Measurements from ENCODE around the gene SRGAP2C.
A peak's percentile ranks its signal among the peaks of the same experiment; 100 is the strongest.
"Not testable (repeated sequence)": the region's sequence is repeated elsewhere in the genome, so short reads cannot be mapped to it uniquely, and the experiment has no call there.

Gene SRGAP2C

DNA sequence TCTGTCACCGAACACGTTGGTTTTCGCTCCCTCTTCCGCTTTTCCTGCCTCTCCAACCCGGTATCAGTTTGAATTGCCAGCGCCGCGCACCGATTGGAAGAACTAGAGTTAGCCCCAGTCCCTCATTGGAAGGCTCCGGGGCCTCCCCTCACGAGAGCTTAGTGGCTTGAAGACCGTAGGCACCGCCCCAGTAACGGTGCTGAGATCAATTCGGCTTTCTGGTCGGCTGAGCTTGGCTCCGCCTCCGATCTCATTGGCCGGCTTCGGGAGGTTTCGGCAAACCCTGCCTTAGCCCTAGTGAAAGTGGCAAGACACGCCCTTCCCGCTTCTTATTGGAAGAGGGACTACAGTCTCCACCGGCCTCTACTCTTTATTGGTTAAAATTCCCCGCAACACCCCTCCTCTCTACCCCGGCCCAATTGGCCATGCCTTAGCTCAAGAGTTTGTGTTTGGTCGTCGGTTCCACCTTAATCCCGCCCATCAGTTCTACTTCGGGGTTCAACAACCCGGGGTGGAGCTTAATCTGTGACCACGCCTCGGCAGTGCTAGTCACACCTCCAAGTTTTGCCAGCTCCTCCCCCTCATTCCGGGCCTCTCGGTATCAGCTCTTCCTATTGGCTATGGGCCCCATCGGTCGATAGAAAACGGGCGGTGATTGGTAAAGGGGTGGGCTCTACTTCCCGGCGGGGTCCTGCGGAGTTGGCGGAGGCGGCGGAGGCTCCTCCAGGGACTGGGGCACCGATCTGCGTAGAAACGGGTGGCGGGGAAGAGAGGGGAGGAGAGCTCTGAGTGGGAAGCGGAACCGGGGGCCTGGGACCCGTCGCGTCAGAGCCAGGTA lies at the start of gene SRGAP2C, which contains the start of gene FAM72B:
Gene SRGAP2C (plus strand): TSS at position 686 of the 838 bp plus-strand sequence. CDS start 2,472 bp downstream, outside the sequence.
Gene FAM72B (minus strand): TSS at position 51 of the 838 bp plus-strand sequence. CDS start 851 bp downstream, outside the sequence.
- H3K27ac Mint-ChIP-seq, result peak within 1 kb of the TSS; percentile 95
- not testable (repeated sequence) for H3K4me1 Mint-ChIP-seq, H3K27me3 Mint-ChIP-seq, H3K36me3 Mint-ChIP-seq, H3K9me3 Mint-ChIP-seq
- H3K4me3 Mint-ChIP-seq, result peak within 1 kb of the TSS; percentile 92 to 93
- peak; percentile 96 for DNase-seq
- ATAC-seq (replicated peaks), result peak; percentile 85 to 86

DNA sequence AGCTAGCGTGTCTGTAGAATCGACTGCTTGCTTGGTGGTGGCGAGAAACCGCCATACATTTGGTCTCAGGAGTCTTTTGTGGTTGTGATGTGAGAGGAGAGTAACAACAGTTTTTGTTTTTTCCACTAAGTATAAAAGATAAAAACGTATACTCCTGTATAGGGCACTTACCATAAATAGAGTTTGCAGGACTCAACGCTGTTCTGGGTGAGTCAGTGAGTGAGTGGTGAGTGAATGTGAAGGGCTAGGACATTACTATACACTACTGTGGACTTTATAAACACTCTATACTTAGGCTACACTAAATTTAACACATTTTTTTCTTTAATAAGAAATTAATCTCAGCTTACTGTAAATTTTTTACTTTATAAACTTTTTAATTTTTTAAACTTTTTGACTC lies 44.4 kb upstream of the SRGAP2C start:
- not testable (repeated sequence) for DNase-seq; ATAC-seq (replicated peaks); H3K36me3 Mint-ChIP-seq; H3K27ac Mint-ChIP-seq; H3K4me3 Mint-ChIP-seq; H3K9me3 Mint-ChIP-seq; H3K27me3 Mint-ChIP-seq; H3K4me1 Mint-ChIP-seq

DNA sequence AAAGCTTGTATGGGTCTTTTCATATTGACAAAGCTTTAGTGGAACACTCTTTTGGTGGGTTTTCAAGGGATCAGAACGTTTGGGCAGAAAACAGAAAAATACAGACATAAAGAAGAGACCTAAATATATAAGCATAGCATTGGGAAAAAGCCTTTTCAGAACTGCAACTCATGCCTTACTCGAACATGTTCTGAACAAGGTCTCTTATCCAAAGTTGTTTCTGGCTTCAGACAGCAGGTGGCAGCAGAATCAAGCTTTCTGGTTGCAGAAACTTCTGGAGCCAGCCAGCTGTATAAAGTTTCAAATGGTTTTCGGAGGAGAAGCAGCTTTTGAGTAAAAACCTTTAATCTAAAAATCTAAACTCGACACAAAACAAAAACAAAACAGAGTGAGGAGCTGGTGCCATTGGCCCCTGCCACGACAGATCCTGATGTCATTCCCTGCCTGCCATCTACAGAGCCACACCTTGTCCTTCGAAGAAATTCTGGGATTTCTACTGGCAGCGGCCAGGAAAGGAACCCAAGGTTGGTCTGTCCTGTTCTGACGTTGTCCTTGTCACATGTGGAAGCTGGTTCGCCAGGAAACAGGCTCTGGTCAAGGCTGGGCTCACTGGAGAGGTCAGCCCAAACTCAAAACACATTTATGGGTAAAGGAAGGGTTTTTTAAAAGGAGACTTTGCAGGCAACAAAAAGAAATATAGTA lies 36.1 kb upstream of the SRGAP2C start:
- not testable (repeated sequence) for H3K27me3 Mint-ChIP-seq, H3K27ac Mint-ChIP-seq, DNase-seq, H3K9me3 Mint-ChIP-seq, H3K4me3 Mint-ChIP-seq, H3K4me1 Mint-ChIP-seq, H3K36me3 Mint-ChIP-seq
- peak; percentile 69 to 75 for ATAC-seq (replicated peaks)

DNA sequence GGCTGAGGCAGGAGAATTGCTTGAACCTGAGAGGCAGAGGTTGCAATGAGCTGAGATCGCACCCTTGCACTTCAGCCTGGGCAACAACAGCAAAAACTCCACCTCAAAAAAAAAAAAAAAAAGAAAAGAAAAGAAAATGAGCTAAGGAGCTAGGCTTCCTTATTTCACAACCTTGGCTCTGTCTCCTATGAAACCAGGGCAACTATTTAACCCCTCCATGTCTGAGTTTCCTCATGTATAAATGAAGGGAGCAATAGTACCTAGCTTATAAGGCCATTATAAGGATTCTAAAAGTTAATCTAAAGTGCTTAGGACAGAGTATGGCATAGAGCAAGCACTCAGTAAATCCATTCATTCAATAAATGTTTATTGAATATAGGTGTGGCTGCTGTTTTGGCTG lies 33.5 kb upstream of the SRGAP2C start:
- not testable (repeated sequence) for H3K36me3 Mint-ChIP-seq; DNase-seq; H3K4me3 Mint-ChIP-seq; H3K4me1 Mint-ChIP-seq; H3K27me3 Mint-ChIP-seq; H3K27ac Mint-ChIP-seq; H3K9me3 Mint-ChIP-seq; ATAC-seq (replicated peaks)

DNA sequence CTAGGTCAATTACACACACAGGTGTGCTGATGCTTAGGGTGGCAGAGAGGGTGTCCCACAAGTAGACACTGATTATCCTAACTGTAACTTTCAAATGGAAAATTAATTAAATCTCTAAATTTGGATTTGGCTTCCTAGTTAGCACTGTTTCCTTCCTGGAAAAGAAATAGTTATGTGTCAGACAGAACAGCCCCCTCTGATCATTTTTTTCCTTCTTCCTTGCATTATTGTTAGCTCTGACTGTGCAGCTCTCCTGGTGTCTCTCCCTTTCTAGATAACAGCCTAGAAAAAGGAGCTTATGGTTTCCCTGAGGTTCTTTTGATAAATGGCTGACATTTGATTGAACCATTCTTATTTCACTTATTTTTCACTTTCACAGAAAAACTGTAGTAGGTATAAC lies 32.0 kb upstream of the SRGAP2C start:
- ATAC-seq (replicated peaks); H3K27me3 Mint-ChIP-seq; DNase-seq; H3K36me3 Mint-ChIP-seq; H3K27ac Mint-ChIP-seq; H3K4me1 Mint-ChIP-seq; H3K4me3 Mint-ChIP-seq; H3K9me3 Mint-ChIP-seq: not testable (repeated sequence)

DNA sequence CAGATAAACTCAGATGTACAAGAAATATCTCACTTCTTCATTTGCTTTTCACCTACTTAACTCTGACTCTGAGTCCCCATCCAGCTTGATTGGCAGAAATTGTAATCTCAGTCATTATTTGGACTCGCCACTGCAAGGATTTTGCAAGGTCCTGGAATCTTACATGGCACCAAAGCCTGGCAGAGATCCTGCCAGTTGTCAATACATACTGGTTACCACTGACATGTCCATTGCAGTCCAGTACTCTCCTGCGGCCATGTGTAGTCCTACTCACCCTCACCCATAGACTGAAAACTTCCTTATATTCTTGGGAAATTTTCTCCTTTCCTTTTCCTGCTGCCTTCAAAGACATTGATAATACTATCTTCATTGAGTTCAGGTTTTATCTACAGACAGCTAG lies 30.0 kb upstream of the SRGAP2C start:
- not testable (repeated sequence) for DNase-seq; H3K36me3 Mint-ChIP-seq; H3K4me3 Mint-ChIP-seq; ATAC-seq (replicated peaks); H3K9me3 Mint-ChIP-seq; H3K27me3 Mint-ChIP-seq; H3K27ac Mint-ChIP-seq; H3K4me1 Mint-ChIP-seq

DNA sequence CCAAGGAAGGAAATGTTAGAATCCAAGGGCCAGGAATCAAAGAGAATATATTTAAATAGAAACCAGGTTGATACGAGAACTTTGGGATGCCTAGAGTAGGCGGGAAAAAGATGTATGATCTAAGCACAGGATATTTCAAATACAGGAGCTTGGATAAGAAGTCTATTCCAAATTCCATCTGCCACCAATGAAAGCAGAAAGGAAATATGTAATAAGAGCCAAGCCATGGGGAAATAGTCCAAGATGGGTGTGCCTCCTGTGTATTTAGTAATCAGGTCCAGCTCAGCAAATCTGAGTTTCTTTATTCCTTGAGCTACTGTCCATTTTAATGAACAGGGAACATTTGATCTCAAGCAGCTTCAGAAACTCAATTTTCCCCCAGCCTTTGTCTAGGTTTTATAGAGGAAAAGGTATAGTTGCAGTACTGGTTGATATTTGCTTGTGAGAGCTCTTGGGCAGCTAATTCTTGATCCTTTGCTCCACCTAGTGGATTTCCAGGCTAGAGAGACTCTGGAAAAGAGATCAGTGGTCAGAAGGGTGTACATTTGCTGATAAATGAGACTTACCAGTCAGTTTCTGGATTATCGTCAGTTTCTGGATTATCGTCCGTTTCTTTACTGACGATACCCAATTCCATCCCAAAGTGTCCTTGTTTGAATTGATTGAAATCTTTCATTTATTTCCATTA lies 29.0 kb upstream of the SRGAP2C start:
- not testable (repeated sequence) for H3K4me1 Mint-ChIP-seq; ATAC-seq (replicated peaks); H3K27ac Mint-ChIP-seq; H3K4me3 Mint-ChIP-seq; H3K27me3 Mint-ChIP-seq; H3K9me3 Mint-ChIP-seq; H3K36me3 Mint-ChIP-seq; DNase-seq

DNA sequence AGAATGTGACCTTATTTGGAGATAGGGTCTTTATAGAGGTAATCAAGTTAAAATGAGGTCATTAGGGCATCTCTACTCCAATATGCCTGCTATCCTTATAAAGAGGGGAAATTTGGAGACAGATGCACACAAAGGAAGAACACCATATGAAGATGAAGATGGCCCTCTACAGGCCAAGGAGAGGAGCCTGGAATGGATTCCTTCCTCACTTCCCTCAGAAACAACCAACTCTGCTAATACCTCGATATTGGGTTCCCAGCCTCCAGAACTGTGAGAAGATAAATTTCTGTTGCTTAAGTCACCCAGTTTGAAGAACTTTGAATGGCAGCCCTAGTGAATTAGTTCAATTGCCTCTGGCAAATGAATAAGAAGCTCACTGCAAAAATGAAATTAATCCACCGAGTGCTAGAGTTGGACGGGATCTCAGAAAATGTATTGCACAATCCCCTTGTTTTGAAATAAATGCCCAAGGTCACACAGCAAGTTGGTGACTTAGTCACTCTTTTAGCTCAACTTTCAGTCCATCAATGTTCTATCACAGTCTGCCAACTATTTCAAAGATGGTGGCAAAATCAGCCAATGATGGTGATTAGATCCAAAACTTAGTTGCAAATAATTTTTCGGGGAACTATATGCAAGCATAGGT lies 27.7 kb upstream of the SRGAP2C start:
- not testable (repeated sequence) for H3K27me3 Mint-ChIP-seq; H3K4me1 Mint-ChIP-seq; H3K27ac Mint-ChIP-seq; DNase-seq; H3K4me3 Mint-ChIP-seq; H3K9me3 Mint-ChIP-seq; ATAC-seq (replicated peaks); H3K36me3 Mint-ChIP-seq

DNA sequence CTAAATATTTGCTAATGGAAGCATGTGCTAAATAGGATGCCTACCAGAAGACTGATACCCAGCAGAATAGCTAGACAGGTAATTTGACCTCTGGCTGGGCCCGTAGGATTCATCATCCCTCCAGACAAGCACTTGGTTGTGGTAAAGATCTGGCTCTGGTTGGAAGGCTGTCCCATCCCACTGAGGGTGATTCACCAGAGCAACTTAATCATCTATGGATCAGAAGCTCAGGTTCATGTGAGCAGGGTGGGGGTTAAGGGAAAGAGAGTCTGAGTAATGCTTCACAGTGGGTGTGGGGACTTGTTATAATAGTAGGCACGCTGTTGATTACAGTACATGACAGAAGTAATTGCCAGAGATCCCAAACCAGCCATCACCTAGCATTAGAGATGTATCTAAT lies 27.2 kb upstream of the SRGAP2C start:
- not testable (repeated sequence) for H3K27me3 Mint-ChIP-seq; H3K36me3 Mint-ChIP-seq; H3K27ac Mint-ChIP-seq; H3K4me3 Mint-ChIP-seq; DNase-seq; ATAC-seq (replicated peaks); H3K4me1 Mint-ChIP-seq; H3K9me3 Mint-ChIP-seq

DNA sequence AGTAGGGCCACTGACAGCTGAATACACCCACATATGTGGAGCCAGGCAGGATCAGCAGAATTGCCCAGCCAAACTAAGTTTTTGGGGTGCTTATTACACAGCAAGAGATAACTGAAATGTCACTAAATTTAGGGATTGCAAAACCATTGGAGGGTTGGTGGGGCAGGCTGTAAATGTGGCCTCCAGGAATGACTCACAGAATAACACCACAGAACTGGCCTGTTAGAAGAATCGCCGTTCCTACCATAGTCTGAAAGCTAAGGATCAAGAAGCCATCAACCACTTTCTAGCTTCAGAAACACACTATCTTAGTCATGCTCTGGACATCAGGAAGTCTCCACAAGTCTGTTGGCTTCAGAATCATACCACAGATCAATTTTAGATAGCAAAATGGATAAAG lies 24.7 kb upstream of the SRGAP2C start:
- H3K27ac Mint-ChIP-seq; H3K4me3 Mint-ChIP-seq; ATAC-seq (replicated peaks); H3K27me3 Mint-ChIP-seq; H3K4me1 Mint-ChIP-seq; H3K9me3 Mint-ChIP-seq; DNase-seq; H3K36me3 Mint-ChIP-seq: not testable (repeated sequence)

DNA sequence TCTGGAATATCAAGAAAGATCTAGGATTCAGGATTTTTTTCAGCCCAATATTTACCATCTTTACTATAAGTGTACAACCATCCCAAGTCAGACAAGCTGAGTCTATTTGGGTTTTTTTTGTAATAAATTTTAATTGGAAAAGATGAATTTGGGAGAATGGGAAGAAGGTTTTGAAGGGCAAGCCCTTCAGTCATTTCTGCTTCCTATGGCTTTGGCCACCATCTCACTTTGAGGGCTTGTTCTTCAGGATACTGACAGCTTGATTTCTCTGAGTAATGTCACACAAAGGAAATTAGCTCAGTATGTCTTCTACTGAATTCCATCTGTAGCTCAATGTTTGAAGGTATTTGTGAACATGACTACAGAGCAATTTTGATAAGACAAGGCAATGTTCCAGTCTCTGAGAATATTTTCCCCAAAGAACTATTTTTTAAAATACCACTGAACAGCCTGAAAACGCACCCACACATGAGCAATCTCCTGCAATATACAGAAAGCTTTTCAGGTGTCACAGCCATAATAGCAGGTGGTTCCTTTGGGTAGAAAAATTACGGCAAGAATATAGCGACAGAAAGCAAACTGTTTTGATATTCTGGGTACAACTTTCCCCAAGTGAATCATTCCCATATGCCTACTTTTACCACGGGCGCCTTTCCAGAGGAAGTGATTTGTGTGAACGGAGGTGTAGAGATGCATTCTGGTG lies 23.4 kb upstream of the SRGAP2C start:
- H3K36me3 Mint-ChIP-seq; H3K27ac Mint-ChIP-seq; H3K27me3 Mint-ChIP-seq; ATAC-seq (replicated peaks); H3K4me1 Mint-ChIP-seq; H3K4me3 Mint-ChIP-seq; H3K9me3 Mint-ChIP-seq; DNase-seq: not testable (repeated sequence)

DNA sequence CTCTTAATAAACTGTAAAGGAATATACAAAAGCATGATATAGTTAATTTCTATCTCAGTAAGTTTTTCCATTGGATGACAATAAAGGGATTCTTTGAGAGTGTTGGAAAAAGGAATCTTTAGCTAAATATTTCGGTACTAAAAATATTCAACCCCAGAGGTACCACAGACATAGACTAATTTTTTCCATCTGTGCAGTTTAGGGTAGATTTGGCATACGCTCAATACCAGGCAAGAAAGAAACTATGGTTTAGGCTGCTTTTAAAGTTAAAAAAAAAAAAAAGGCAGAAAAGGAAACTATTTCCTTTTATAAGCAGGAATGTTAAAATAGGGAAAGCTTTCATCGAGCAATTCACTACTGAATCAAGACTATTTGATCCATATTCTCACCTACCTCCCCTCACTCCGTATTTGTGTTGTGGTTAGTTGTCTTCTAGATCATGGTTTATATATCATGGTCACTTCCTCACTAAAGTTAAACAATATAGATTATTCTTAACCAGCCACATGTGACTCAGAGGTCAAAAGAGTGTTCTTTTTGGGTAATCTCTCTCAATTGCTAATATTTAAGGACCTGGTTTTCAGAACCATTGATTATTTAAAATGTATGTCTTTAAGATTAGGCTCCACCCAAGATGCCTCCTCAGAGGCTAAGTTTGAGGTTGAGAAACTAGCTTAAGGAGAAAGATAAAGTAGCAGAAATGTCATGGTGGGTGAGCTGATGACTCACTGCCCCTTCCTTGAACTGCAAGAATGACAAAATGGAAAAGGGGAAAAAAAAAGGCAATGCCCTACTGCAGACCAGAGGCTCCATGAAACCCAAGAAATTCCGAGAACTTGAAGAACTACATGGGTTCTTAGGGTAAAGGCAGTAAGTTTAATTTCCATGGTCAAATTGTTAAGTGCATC lies 20.7 kb upstream of the SRGAP2C start:
- not testable (repeated sequence) for H3K9me3 Mint-ChIP-seq, H3K27ac Mint-ChIP-seq
- ATAC-seq (replicated peaks), result peak; percentile 67 to 76

DNA sequence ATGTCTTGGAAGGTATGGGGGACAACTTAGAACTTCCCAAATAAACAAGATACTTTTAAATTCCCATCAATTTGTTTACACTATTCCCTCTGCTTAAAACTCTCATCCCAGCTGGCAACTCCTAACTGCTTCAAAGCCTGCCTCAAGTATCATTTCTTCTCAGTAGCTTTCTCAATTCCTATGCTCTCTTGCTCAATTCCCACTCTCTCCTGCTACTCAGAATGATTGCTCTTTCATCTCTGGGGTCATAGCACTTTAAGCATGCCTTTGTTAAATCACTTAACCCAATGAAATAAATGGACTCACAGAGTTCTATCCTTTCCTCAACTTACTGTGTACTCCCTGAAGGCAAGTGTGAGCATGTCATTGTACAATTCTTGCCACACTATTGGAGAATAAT lies 19.5 kb upstream of the SRGAP2C start:
- not testable (repeated sequence) for DNase-seq; ATAC-seq (replicated peaks); H3K36me3 Mint-ChIP-seq; H3K9me3 Mint-ChIP-seq; H3K27me3 Mint-ChIP-seq; H3K4me1 Mint-ChIP-seq; H3K27ac Mint-ChIP-seq; H3K4me3 Mint-ChIP-seq

More for the DNA sequence above, 20.7 kb upstream of the SRGAP2C start:
- not testable (repeated sequence) for H3K4me1 Mint-ChIP-seq, DNase-seq, H3K4me3 Mint-ChIP-seq, H3K36me3 Mint-ChIP-seq, H3K27me3 Mint-ChIP-seq

All from stimulated activated naive B cell treated with anti-CD40 and anti-IgM and Interleukin-4, amounts not matched to agents 10 μg/mL and 1 μg/mL and 100 μg/mL, for 72 hours (primary cell).